Activated CD8-positive, alpha-beta memory T cell treated with anti-CD3 and anti-CD28 coated beads for 24 hours (primary cell): Measurements from ENCODE around the gene ANTXRL.
"Not testable (repeated sequence)": the region's sequence is repeated elsewhere in the genome, so short reads cannot be mapped to it uniquely, and the experiment has no call there.

Source experiments
- DNase-seq: peaks from one replicate; pipeline ENCODE4 v3.0.0-alpha.2; 2020

Gene ANTXRL

DNA sequence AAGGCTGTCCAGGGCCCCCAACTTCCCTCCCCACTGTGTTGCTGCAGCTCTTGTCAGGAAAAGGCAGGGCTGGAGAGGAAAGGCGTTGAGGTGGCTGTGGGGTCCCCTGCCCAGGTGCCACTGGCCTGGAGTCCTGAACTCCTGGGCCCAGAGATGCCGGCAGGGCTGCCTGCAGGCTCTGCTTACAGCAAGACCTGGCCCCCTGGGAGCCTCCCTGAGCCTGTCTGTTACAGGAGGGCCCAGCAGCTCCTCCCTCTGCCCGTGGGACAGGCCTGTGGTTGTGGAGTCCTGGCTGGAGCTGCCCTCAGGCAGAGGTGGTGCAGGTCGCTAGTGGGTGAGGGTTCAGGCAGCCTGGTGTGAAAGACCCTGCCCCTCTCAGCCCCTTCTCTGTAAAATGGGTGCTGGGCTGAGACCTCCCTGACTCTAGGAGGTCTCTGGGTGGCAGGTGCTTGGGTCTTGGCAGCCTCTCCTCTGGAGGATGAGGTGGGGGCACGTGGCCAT is 9.9 kb downstream of the ANTXRL start:
- DNase-seq: no peak

DNA sequence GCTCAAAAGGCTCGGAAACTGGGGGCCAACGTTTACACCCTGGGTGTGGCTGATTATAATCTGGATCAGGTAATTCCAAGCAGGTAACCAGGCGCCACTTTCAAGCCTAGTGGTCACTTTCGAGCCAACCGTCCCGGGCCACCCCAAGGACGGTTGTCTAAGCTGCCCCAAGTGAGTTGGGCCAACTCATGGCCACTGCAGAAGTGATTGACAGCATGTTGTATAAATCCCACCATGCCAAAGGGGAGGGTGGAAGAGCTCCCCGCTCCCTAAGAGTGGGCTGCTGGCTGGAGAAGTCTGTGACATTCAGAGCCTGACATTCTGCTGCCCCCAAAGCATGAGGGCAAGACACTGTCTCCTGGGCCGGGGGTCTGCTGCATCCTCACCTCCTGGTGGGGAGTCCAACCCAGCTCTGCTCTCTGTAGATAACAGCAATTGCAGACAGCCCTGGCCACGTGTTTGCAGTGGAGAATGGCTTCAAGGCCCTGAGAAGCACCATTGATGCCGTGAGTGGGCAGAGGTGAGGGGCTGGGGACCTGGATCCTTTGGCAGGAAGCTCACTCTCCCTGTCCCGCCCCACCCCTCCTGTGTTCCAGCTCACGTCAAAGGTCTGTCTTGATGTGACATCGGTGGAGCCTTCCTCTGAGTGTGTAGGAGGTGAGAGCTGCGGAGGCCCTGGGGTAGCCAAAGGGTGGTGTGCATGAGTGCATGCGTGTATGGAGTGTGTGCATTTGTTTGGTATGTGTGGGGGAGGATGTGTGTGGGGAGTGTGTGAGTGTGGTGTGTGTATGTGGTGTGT is 10.8 kb downstream of the ANTXRL start:
- peak; percentile 54 for DNase-seq

DNA sequence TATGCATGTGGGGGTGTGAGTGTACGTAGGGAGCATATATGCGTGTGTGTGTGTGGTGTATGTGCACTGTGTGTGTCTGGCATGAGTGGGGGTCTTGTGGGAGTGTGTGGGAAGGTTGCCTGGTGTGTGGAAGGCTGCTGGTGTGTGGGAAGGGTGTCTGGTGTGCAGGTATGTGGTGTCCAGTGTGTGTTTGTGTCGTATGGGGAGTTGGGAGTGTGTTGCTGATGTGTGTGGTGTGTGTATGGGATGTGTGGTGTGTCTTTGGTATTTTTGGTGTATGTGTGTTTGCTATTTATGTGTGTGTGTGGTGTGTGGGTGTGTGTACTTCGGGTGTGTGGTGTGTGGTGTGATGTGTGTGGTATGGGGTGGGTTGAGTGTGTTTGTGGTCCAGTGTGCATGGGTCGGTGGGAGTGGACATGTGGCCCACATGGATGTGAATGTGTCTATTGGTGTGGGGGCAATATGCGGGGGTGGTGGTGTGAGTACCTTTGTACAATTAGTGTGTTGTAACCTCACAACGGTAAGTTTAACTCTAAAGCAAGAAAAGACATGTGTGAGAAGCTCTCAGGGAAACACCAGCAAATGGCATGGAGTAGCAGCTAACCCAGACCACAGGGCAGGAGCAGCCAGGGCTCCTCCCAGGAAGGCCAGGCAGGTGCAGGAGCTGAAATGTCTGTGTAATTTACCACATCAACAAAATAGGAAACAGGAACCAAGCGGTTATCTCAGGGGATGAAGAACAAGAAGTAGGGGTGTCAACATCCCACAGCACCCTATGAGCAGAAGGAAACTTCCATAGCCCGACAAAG is 11.9 kb downstream of the ANTXRL start:
- DNase-seq: peak; percentile 54

DNA sequence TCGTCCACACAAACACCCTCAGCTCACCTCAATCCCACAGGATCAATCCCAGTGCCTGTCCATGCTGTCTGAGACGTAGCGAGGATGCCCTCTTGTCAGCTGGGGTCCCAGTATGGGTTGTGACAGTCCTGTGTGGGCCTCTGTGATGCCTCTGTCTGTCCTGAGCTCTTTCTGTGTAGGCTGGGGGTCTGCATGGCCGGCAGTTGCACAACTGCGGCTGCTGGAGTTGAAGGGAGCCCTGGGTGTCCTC is 12.4 kb downstream of the ANTXRL start:
- DNase-seq: no peak

DNA sequence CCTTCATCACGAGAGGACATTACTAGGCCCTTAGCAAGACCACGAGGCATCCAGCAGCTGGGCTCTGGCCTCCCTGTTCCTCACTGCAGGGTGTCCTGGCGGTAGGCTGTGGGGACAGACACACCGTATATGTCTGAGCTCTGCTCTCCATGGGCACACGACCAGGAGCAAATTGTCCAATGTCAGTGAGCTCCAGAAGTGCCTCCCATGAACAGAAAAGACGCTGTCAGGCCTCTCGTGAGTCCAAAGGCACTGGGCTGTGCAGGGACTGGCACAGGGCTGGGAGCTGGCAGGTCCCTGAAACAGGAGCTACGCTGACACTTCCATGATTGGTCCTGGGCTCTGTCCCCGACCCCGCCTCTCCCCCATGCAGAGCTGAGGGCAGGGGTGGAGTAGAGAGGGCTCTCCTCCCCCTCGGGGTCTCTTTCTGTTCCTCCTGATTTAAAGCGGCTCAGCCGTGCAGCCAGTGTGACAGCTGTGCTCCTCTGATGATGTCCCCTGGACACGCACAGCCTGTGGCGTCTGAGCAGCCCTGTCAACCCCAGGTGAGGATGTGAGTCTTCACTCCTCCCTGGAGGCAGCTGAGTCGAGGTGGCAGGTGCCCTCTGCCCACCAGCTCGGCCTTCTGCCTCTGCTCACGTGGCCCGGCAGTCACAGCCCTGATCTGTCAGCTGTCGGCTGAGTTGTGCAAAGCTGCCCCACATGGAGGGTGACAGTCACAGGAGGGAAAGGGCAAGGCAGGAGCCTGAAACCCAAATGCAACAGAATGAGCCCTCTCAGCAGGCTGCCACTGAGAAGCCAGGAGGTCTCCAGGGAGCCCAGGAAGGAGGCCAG is 13.0 kb downstream of the ANTXRL start:
- peak; percentile 57 for DNase-seq

DNA sequence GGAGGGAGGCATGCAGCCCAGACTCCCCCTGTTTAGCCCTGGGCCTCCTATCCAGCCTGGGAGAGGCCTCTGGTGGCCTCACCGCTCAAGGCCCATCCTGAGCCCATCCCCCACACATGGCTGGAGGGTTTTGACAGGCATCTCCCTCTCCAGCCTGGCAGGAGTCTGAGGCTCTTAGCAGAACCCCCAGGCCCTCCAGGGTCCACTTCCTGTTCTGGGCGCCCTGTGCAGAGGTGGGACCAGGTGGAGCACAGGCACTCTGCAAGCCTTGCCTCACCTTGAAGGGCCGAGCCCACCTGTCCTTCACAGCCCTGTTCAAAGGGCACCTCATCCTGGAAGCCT is 13.5 kb downstream of the ANTXRL start:
- not testable (repeated sequence) for DNase-seq

DNA sequence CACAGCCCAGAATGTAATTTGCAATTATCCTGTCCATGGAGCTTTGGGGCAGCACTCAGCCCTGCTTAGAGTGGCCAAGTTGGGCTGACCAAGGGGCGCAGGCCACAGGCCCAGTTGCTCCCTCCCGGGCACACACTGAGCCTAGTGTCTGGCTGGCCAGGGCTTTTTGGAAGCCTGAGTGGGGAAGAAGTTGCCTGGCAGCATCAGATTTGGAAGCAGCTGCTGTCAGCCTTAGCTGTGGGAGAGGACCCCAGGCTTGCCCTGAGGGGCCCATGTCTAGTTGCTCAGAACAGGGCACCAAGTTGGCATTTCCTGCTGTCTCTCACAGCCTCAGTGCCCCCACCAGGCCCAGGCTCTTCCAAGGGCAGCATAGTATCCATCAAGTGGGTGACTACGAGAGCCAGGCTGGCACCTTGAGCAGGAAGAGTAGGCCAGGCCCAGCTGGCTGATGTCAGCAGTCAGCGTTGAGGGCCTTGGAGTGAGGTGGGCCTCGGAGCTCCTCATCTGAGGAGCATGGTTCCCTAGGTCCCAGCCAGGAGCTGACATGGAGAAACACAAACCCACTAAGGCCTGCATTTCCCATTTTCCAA is 14.4 kb downstream of the ANTXRL start:
- DNase-seq: peak; percentile 41

DNA sequence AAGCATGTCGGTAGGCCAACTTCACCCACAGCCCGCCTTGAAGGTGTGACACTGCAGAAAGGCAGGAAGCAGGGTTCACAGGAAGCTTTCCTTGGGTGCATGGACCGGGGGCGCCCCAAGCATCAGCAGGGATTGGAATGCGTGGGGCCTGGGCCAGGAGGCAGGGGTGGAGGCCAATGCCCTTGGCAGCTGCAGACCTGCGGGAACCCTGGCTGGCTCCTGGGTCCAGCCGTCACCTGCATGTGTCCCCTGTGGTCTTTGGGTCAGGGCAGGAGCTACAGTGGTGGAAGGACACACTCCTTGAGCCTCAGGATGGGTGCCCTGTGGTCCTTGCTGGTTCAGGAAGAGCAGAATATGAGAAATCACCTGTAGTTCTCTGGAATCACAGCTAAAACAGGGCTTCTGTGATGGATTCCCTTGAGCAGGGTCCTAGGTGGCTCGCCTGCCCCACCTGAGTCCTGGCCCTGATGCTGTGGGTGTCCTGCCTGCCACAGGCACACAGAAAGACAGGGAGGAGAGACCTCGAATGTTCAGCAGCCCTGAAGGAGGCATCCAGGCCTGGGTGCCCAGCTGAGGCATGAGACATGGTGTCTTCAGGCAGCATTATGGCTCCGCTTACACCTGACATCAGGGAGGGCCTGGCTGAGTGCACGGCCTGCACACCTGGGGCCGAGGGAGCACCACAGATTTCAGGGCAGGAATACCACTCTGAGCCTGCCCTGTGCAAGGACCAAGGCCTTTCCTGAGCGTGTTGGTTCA is 15.1 kb downstream of the ANTXRL start:
- DNase-seq: peak; percentile 42

DNA sequence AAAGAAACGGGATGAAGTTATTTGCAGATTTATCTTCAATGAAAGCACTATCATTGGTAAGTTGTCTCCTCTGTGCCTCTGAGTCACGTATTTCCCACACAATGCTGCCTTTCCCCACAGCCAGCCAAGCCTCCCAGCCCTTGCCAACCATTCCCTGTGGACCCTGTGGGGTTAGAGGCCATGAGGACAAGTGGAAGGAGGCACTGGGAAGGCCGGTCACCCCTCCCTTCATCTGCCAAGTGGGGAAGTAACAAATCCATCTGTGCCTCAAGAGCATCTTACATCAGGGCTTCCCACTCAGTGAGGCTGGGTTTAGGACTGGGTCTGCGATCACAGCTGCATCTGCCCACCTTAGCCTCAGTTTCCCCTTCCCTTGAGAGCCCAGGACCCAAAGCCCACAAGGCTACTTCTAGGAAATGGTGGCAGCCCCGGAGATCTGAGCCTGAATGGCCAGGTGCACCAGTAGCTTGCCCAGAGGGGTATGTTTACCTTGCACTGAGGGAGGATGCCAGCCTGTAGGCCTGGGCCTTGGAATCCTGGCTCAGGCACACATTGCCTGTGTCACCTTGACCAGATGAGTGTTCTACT is 16.1 kb downstream of the ANTXRL start:
- DNase-seq: not testable (repeated sequence)

DNA sequence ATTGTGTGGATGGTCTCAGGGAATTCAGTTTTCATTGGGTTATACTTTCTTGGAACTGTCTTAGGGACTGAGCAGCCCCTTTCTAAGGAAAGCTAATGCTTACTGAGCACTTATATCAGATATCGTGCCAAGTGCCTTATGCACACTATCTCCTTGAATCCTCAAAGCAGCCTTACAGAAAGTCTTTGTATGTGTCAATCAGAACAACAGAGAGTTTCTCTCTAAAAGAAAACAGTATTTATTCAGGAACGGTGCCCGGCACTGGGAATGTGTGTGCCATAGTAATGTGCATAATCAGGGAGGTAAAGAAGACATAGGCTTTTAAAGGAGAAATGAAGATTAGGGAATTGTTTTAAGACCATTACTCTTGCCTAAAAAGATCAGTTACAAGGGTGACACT is 17.3 kb downstream of the ANTXRL start:
- DNase-seq: no peak

DNA sequence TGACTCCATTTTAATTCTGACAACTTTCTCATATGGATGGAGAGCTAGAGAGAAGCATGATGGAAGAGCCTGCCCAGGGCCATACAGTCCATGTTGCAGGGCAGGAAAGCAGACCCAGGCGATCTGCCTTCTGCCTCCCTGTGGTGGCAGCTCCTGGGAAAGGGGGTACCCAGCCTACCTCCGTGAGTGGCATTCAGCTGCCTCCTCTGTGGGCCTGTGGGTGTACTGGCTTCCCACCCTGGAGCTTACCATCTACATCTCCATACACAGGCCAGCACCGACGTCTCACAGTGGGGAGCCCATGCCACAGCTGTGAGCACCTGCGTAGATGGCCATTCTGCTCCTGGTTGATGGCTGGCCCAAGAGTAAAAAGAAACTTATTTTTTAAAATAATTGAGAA is 17.9 kb downstream of the ANTXRL start:
- not testable (repeated sequence) for DNase-seq

DNA sequence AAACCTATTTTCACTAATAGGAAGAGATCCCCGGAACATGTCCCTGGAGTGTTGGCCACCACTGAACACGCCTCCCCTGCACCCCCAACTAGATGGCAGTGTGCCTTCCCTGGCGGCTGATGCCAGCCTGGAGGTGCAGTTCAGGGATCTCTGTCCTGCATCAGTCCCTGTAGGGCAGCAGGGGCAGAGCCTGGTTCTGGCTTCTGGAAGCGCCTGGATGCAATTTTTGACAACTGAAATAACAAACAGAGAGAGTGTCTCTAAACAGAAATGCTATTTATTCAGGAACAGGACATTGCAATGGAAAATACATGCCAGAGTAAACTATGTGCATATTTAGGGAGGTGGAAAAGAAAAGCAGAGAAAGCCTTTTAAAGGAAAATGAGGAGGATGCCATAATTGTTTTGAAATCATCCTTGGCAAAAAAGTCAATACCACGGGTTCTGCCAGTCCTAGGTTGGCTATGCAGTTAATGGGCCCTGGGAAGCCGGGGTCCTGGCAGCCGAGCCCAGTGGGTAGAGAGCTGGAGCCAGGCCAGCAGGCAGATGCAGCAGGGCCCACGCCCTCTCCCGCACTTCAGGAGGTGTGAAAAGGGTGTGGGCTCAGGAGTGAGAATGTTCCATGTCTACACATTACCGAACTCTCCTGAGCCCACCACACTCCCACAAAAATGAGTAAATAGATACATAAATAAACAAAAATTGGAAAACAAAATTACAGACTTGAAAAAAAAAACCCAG is 18.5 kb downstream of the ANTXRL start:
- DNase-seq: no peak

DNA sequence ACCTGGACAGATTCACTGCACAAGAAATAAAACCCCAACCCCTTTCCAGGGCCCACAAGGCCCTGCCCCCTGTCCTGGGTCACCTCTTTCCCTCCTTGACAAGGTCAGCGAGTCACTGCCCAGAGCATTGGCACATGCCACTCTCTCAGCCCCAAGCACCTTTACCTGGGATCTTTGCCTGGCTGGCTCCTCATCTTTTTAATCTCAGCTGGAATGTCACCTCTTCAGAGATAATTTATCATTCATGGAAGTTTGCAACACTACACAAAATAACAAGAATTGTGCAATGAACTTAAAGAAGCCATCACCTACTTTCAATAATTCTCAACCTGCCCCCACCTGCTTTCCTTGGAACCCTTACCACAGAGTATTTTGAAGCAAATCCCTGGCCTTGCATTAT is 19.2 kb downstream of the ANTXRL start:
- DNase-seq: no peak

DNA sequence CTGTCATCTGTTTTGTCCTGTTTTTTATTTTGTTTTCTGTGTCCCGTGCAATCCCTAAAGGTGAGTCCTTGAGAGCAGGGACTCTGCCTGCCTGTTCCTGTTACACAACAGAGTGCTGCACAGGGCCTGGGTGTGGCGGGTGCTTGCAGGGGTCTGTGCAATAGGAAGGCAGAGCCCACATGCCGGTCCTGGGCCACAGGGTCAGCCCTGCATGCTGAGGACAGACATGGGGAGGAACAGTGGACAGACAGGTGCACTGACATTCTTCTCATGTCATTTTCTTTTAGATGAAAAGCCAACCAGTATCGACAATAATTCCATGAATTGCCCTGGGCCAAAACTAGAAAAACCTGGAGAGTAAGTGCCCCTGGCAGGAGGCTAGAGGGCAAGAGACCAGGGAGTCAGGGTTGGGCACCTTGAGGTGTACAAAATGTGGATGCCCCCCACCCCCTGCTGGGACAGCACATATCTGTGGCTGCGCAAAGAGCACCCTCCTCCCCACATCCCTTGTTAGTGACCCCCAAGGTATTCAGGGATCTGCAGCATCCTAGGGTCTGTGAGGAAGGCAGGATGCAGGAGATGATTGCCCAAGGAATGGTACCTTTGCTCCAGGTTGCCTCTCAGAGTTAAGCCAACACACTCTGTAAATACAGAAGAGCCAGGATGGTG is 19.9 kb downstream of the ANTXRL start:
- DNase-seq: no peak

DNA sequence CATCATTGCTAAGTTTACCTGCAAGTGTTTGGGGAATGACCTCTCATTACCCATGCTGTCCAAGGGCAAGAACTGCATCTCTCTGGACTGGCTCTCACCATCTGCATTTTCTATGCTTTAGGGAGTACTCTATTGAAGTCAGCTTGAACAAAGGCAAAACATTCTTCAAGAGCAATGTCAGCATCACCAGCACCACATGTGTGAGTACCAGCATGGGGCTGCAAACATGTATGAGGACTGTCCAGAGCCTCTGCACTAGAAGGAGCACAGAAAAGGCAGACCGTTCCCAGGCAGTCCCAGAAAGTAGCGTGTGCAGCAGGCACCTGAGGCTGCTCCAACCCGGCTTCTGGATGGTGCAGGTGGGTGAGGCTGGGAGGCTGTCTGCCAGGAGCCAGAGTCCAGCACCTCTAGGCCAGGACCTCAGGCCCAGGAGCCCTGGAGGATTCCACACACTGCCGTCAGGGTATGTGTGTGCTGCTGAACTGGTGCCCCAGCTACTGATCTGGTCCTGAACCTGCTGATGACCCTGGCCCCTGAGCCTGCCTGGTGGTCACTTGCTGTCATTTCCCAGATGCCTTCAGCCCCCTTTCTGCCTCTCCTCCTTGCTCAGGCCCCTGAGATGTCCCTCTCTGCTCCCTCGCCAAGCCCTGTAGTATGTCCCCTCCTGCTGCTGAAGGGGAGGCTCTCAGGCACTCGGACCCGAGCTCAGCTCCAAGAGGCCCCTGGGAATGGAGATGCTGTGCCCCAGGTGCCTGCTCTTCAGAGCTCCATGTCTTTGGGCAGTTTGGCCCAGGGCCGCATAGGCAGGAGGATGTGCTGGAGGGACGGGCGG is 20.7 kb downstream of the ANTXRL start:
- DNase-seq: no peak

DNA sequence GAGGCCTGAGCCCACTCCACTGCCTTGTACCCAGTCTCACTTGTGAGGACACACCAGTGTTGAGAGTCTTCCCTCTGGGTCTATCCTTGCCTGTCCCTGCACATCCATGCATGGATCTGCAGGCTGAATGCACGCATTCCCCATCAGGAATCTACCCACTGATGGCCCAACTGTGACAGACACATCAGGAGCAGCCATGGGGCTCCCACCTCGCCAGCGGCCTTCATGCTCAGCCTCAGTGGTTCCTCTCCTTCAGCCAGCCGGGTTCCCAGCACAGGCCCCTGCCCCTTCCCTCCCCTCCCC is 21.3 kb downstream of the ANTXRL start:
- no peak for DNase-seq

DNA sequence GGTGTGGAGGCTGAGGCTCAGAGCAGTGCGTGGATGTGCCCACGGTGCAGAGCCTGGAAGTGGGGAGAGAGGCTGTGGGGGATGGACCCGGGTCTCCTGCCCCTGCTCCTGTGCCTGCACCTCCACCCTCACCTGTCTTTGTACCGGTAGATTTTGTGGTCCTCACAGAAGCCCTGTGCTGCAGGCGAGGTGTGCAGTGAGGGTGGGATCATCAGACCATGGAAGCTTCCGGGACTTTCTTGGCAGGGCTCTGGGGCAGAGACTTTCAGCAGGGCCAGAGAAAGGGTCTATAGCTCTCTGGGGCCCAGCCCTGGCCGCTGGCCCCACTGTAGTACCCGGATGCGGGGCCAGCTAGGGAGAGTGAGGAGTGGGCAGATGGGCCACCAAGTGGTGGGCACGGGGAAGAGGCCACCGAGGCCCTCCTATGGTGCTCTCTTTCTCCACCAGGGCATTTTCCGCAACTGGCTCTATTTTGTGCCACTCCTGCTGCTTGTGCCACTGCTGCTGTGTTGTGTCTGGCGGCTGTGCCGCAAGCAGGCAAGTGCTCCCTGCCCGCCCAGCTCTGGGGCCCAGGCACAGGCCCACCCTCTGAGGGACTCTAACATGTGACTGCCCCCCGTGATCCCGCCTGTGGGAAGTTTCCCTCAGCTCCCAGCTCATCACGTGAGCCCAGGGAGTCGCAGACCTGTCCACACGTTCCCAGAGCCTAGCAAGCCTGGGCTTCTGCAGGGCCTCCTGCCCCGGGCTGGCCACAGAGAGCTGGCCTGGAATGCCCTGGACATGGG is 22.1 kb downstream of the ANTXRL start:
- DNase-seq: no peak

DNA sequence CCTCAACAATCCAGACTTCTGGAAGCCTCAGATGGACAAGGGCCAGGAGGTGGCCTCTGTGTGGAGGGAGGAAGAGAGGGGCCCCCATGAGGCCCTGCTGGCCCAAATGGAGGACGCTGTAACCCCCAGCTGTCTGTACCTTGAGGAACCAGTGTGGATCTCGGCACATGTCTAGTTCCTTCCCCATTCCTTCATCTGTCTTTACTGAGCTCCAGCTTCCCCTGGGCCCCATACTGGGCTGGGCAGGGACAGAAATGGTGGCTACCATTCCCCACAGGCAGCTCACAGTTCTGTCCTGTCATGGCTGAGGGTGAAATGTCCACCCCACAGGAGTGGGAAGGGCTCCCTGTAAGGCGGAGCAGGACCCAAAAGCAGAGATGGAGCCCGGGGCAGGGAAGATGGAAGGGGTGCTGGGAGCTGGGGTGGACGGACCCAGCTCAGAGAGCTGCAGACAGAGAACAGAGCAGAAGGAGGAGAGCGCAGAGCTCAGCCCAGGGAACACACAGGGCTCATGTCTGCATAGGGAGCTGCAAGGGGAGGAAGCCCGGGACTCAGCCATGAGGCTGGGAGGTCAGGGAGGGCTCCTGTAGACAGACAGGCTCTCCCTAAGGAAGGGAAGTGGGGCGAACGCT is 22.8 kb downstream of the ANTXRL start:
- no peak for DNase-seq

DNA sequence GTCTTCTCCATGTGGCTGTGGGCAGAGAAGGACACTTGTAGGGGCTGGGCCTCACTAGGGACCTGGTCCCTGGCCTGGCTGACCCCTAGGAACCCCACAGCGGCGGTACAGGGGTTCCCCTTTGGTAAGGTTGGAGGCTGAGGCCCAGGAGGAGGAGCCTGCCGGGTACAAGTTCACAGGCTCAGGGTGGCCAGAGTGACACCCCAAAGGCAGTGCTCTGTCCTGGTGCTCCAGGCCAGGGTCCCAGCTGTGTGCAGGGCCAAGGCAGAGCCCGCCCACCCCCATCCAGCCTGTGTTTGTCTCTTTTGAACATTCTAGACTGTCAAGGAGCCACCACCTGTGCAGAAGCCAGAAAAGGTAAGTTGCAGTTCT is 23.3 kb downstream of the ANTXRL start:
- no peak for DNase-seq
